NCI-H345 (cell line): ENCODE results near the gene FBLN2.
"Not testable (repeated sequence)": the region's sequence is repeated elsewhere in the genome, so short reads cannot be mapped to it uniquely, and the experiment has no call there.

Experiments
- DNase-seq: peaks from one replicate; lab custom pipeline; 2025; lab: John Stamatoyannopoulos, UW

Gene FBLN2

GRCh38 chr3:13513913-13514517 lies 34.9 kb upstream of the FBLN2 start:
- no peak for DNase-seq

GRCh38 chr3:13514639-13515435 lies 34.1 kb upstream of the FBLN2 start:
- no peak for DNase-seq

GRCh38 chr3:13515786-13516759 lies 32.9 kb upstream of the FBLN2 start:
- DNase-seq, result no peak

DNA sequence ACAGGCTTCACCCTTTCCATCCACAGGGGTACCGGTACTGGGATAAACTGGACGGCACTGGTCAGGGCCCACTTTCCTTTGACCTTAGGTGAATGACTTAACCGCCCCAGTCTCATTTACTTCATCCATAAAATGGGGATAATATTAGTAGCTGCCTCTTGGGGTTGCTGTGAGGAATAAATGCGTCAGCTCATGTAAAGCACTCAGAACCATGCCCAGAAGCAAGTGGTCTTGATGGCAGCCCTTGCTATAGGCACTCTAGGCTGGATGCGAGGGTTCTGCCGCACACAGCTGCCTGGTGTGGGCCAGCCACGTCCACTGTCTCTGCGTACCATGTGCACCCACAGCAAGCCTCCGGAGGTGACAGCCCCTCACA lies 32.2 kb upstream of the FBLN2 start:
- no peak for DNase-seq

GRCh38 chr3:13517253-13517977 lies 31.5 kb upstream of the FBLN2 start:
- no peak for DNase-seq

DNA sequence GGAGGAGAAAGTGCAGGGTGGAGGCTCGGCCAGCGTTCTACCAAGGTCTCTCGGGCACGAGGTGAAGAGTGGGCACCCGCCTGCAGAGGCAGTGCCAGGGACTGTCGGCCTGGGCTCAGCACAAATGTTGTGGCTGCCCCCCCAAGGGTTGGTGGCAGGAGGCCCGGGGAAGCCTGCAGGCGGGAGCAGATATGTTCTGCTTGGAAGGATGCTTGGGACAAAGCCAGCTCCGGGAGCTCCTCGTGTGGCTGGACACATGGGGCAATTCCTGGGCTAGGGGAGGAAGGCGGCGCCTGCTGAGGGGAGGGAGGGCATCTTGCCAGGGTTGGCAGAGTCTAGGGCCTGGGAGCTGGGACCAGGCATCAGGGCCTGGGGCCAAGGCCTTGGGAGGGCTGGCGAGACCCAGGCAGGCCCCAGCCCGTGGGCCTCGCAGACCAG lies 30.4 kb upstream of the FBLN2 start:
- no peak for DNase-seq

DNA sequence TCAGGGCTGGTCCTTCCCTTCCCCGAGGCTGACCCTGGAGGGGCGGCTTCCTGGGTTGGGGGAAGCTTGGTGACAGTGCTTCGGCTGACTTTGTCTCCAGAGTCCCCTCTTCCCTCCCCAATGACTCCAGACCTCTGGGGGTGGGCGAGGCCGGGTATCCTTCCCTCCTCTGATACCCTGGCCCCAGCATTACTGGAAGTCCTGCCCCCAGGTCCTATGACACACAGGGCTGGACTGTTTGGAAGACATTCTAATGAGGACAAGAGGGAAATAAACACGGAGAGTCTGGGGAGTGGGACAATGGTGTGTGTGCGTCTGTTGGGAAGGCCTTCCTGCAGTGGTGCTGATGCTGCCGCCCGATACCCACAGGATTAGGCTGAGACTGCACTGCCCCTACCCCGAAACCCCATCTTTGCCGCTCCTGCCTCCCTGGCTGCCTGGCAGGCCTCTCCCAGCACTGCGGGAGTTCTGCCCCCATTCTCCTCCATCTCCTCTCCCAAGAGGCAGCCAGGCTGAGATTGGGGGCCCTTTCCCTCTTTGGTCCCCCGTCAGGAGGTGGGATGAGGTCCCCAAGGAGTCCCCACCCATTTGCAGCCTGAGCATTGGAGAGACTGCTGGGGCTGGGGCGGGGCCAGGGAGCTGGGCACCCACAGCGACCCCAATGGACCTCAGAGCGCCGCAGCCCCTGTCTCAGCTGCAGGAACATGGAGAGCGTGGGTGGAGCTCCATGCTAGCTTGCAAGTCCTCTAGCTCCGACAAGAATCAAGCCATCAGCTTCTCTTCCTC lies 29.7 kb upstream of the FBLN2 start:
- no peak for DNase-seq

DNA sequence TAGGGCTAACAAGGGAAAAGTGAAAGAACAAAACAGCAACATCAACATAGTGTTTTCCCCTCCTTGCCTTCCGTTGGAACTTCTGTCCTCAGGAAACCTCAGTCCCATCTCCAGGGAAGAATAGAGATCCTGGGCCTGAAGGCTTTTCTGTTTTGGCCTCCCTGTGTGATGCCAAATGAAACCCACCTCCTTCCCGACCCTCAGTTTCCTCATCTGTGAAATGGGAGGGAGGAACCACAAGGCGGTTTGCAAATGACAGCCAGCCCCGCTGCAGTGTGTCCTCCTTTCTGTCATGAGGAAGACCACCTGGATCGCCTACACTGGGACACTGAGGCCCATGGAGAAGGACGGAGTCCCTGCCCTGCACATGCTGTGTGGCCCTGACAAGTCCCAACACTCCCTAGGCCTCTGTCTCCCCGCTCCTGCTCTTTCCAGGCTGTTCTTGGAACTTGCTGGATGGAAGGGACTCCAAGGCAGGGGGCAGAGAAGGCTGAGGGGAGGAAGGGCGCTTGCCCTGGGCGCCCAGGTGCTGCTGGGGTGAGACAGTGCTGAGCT lies 28.5 kb upstream of the FBLN2 start:
- DNase-seq, result no peak

DNA sequence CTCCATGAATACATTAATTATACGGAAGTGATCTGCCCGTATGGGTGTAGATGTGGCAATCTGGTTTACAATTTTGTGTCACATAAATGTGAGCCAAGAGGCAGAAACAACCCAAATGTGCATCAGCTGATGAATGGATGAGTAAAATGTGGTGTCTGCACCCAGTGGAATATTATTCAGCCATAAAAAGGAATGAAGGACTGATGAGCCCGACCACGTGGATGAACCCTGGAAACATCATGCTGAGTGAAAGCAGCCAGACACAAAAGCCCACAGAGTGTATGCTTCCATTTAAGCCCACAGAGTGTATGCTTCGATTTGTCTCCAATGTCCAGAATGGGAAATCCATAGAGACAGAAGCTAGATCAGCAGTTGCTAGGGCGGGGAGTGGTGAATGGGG lies 27.6 kb upstream of the FBLN2 start:
- no peak for DNase-seq

- DNase-seq, result not testable (repeated sequence)
Measured at GRCh38 chr3:13521749-13522148, 27.2 kb upstream of the FBLN2 start.

GRCh38 chr3:13522236-13522635 lies 26.7 kb upstream of the FBLN2 start:
- DNase-seq, result no peak

DNA sequence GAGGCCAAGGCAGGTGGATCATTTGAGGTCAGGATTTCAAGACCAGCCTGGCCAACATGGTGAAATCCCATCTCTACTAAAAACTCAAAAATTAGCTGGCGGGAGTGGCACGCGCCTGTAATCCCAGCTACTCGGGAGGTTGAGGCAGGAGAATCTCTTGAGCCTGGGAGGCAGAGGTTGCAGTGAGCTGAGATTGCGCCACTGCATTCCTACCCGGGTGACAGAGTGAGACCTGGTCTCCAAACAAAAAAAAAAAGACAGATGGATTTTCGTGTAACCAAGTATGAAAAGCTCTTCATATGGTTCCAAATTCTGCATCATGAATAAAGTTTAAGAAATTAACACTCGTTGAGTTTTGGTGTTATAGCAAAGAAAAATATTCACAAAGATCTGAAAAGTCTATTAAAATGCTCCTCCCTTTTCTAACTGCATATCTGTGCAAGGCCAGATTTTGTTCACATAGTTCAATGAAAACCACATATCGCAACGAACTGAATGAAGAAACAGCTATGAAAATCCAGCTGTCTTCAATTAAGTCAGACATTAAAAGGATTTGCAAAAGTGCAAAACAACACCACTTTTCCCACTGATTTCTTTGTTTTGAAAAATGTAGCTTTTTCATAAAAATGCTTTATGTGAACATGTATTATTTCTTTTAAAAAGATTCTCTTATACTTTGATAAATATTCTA lies 23.8 kb upstream of the FBLN2 start:
- no peak for DNase-seq

DNA sequence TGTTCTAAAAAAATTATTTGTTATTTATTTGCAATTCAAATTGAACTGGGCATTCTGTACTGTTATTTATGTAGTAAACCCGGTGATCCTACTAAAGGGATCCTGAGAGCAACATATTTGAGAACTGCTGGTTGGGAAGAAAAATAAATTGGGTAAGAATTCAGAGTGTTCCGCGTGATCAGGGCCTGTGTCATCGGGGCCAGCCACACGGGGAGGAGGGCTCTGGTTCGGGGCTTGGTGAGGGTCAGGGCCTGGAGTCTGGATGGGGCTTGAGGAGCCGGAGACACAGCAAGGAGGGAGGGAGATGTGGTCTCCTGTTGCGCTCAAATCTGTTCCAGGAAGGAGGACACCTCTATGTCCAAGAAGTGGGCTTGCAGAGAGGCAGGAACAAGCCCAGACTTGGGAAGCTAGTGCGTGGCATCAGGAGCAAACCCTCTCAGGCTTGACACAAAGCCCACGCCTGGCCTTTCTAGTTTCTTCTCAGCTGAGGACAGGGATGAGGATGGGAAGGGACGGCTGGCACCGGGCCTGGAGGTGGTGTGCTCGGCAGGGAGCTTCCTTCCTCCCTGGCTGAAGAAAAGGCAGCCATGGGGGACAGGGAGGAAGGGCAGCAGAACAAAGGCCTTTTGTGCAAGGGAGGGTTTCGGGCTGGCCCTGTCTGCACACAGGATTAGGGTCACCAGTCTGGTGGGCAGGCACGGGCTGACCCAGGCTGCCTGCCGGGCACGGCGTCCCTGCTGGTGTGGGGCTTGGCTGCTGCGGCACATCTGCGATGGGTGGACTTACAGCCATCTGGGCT lies 22.9 kb upstream of the FBLN2 start:
- DNase-seq, result no peak

- no peak for DNase-seq
Measured at GRCh38 chr3:13526626-13526949, 22.3 kb upstream of the FBLN2 start.

- DNase-seq, result no peak
Measured at GRCh38 chr3:13528217-13528867, 20.6 kb upstream of the FBLN2 start.

DNA sequence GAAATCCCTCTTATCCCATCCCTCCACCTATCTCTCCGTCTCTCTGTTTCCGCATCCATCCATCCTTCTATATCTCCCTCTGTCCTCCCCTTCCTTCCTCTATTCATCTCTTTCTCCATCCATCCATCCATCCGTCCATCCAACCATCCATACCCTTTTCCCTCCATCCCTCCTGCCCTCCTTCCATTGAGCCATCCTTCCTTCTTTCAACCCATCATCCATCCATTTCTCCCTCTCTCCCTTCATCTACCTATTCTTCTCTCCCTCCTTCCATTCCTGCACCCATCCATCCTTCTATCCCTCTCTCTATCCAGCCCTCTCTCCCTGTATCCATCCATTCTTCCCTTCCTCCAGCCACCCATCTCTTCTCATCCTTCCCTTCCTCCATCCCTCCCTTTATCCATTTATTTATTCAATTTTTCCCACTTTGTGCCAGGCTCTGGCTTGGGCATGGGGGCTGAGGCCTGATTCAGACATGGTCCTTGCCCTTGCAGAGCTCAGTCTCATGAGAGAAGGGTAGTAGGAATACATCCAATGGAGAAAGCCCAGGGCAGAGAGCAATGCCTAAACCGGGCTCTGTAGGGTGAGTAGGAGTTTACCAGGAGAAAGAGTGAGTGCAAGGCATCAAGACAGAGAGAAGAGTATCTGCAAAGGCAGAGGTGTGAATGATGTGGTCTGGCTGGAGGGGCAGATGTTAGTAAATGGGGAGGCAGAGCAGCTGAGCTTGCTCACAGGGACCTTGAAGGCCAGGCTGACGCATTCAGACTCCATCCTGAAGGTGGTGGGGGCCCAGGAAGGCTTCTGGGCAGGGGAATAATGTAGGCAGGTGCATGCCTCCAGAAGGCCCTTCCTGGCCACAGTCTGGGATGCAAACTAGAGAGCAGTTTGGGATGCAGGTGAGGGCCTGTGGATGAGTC lies 19.5 kb upstream of the FBLN2 start:
- DNase-seq, result no peak

GRCh38 chr3:13530241-13531009 lies 18.5 kb upstream of the FBLN2 start:
- DNase-seq, result no peak
